ENCODE measurements around the gene FBXL12. TPM values are rescaled to one million over a fixed set of nuclear protein-coding genes. Genes with fewer than 3 reads are reported as not detected.
A peak's percentile ranks its signal among the peaks of the same experiment; 100 is the strongest.
"Not testable (repeated sequence)": the region's sequence is repeated elsewhere in the genome, so short reads cannot be mapped to it uniquely, and the experiment has no call there.

Gene FBXL12
- total and polyA plus RNA-seq, 2 donors = 16.1 to 37.5 TPM

- 75% methylated on average over 7 of the region's 7 CpGs for WGBS
- Histone ChIP-seq H3K27ac (ENCODE audit: low read depth) (no peak overlapping the region), H3K4me1 (ENCODE audit: insufficient read depth) (no peaks in the 10 kb centered on the region), H3K36me3 (ENCODE audit: insufficient read depth) (peaks cover 3% of the 10 kb centered on the region), H3K4me3 (ENCODE audit: low read depth, low read length) (no peak overlapping the region)
- no peak for DNase-seq (ENCODE audit: extremely low spot score)
Observed at GRCh38 chr19:9849791-9850190, 30.9 kb upstream of the FBXL12 start.

GRCh38 chr19:9848762-9849161 is 29.9 kb upstream of the FBXL12 start:
- WGBS = 75% methylated on average over 23 of the region's 23 CpGs
- no peaks in the 10 kb centered on the region for H3K4me1 ChIP-seq (ENCODE audit: insufficient read depth)
- H3K4me3 ChIP-seq (ENCODE audit: low read depth, low read length) = no peak overlapping the region
- H3K27ac ChIP-seq (ENCODE audit: low read depth) = no peak overlapping the region
- DNase-seq (ENCODE audit: extremely low spot score) = no peak
- H3K36me3 ChIP-seq (ENCODE audit: insufficient read depth) = peaks cover 6% of the 10 kb centered on the region

GRCh38 chr19:9848060-9848459 is 29.2 kb upstream of the FBXL12 start:
- no peak for DNase-seq (ENCODE audit: extremely low spot score)
- 71% methylated on average over 4 of the region's 4 CpGs for WGBS
- H3K36me3 ChIP-seq (ENCODE audit: insufficient read depth) = peaks cover 6% of the 10 kb centered on the region

GRCh38 chr19:9847087-9847671 is 28.3 kb upstream of the FBXL12 start:
- DNase-seq (ENCODE audit: extremely low spot score) = no peak
- no peak overlapping the region for H3K27ac ChIP-seq (ENCODE audit: low read depth)
- 50% methylated on average over 13 of the region's 13 CpGs for WGBS

More at GRCh38 chr19:9848060-9848459, 29.2 kb upstream of the FBXL12 start:
- Histone ChIP-seq H3K27ac (ENCODE audit: low read depth) (no peak overlapping the region), H3K4me3 (ENCODE audit: low read depth, low read length) (no peak overlapping the region), H3K4me1 (ENCODE audit: insufficient read depth) (no peaks in the 10 kb centered on the region)

GRCh38 chr19:9843626-9844273 is 24.9 kb upstream of the FBXL12 start:
- not testable (repeated sequence) for H3K36me3 ChIP-seq (ENCODE audit: insufficient read depth)

More at GRCh38 chr19:9847087-9847671, 28.3 kb upstream of the FBXL12 start:
- Histone ChIP-seq H3K36me3 (ENCODE audit: insufficient read depth) (peaks cover 6% of the 10 kb centered on the region), H3K4me1 (ENCODE audit: insufficient read depth) (no peaks in the 10 kb centered on the region), H3K4me3 (ENCODE audit: low read depth, low read length) (no peak overlapping the region)

GRCh38 chr19:9842834-9843625 is 24.2 kb upstream of the FBXL12 start:
- no peak for DNase-seq (ENCODE audit: extremely low spot score)
- 86% methylated on average over 9 of the region's 9 CpGs for WGBS
- Histone ChIP-seq H3K36me3 (ENCODE audit: insufficient read depth) (peaks cover 2% of the 10 kb centered on the region), H3K4me3 (ENCODE audit: low read depth, low read length) (no peak overlapping the region), H3K27ac (ENCODE audit: low read depth) (no peak overlapping the region), H3K4me1 (ENCODE audit: insufficient read depth) (no peaks in the 10 kb centered on the region)

More at GRCh38 chr19:9843626-9844273, 24.9 kb upstream of the FBXL12 start:
- not testable (repeated sequence) for DNase-seq (ENCODE audit: extremely low spot score); H3K4me1 ChIP-seq (ENCODE audit: insufficient read depth); H3K27ac ChIP-seq (ENCODE audit: low read depth); H3K4me3 ChIP-seq (ENCODE audit: low read depth, low read length)
- 97% methylated on average over 12 of the region's 12 CpGs for WGBS

GRCh38 chr19:9839415-9839814 is 20.5 kb upstream of the FBXL12 start:
- Histone ChIP-seq H3K4me3 (ENCODE audit: low read depth, low read length) (no peak overlapping the region), H3K4me1 (ENCODE audit: insufficient read depth) (no peaks in the 10 kb centered on the region), H3K27ac (ENCODE audit: low read depth) (no peak overlapping the region), H3K36me3 (ENCODE audit: insufficient read depth) (peaks cover 1% of the 10 kb centered on the region)
- DNase-seq (ENCODE audit: extremely low spot score) = no peak
- 45% methylated on average over 1 of the region's 1 CpG for WGBS

GRCh38 chr19:9838324-9838723 is 19.4 kb upstream of the FBXL12 start:
- no peak overlapping the region for H3K27ac ChIP-seq (ENCODE audit: low read depth)
- no peak for DNase-seq (ENCODE audit: extremely low spot score)
- no peaks in the 10 kb centered on the region for H3K36me3 ChIP-seq (ENCODE audit: insufficient read depth)
- H3K4me1 ChIP-seq (ENCODE audit: insufficient read depth) = no peaks in the 10 kb centered on the region
- 93% methylated on average over 15 of the region's 15 CpGs for WGBS
- no peak overlapping the region for H3K4me3 ChIP-seq (ENCODE audit: low read depth, low read length)

- no peak for DNase-seq (ENCODE audit: extremely low spot score)
- H3K4me1 ChIP-seq (ENCODE audit: insufficient read depth) = no peaks in the 10 kb centered on the region
- H3K4me3 ChIP-seq (ENCODE audit: low read depth, low read length) = peak overlapping the region; percentile 84
- no peak overlapping the region for H3K27ac ChIP-seq (ENCODE audit: low read depth)
- H3K36me3 ChIP-seq (ENCODE audit: insufficient read depth) = no peaks in the 10 kb centered on the region
- WGBS = 3% methylated on average over 5 of the region's 5 CpGs
Observed at GRCh38 chr19:9836021-9836420, 17.1 kb upstream of the FBXL12 start.

- Histone ChIP-seq H3K36me3 (ENCODE audit: insufficient read depth) (no peaks in the 10 kb centered on the region), H3K4me1 (ENCODE audit: insufficient read depth) (no peaks in the 10 kb centered on the region), H3K27ac (ENCODE audit: low read depth) (no peak overlapping the region), H3K4me3 (ENCODE audit: low read depth, low read length) (peak overlapping the region; percentile 84)
- WGBS = 2% methylated on average over 28 of the region's 28 CpGs
- DNase-seq (ENCODE audit: extremely low spot score) = no peak
Observed at GRCh38 chr19:9835507-9835949, 16.6 kb upstream of the FBXL12 start.

- no peaks in the 10 kb centered on the region for H3K36me3 ChIP-seq (ENCODE audit: insufficient read depth)
- no peak within 1 kb of the TSS for H3K27ac ChIP-seq (ENCODE audit: low read depth)
- peak; percentile 95 for DNase-seq (ENCODE audit: extremely low spot score)
- under 1% methylated on average over 73 of the region's 73 CpGs for WGBS
- peak within 1 kb of the TSS; percentile 84 for H3K4me3 ChIP-seq (ENCODE audit: low read depth, low read length)
- H3K4me1 ChIP-seq (ENCODE audit: insufficient read depth) = no peaks in the 10 kb centered on the region
Observed at GRCh38 chr19:9834726-9835506, 16.0 kb upstream of the FBXL12 start, which contains the start of gene PIN1. PIN1 (plus strand) TSS chr19:9835318; CDS start chr19:9835345, 27 bp downstream.

GRCh38 chr19:9834307-9834725 is 15.4 kb upstream of the FBXL12 start:
- H3K36me3 ChIP-seq (ENCODE audit: insufficient read depth) = no peaks in the 10 kb centered on the region
- 61% methylated on average over 6 of the region's 6 CpGs for WGBS

GRCh38 chr19:9828551-9829063 is 9.7 kb upstream of the FBXL12 start:
- no peaks in the 10 kb centered on the region for H3K36me3 ChIP-seq (ENCODE audit: insufficient read depth)
- H3K4me1 ChIP-seq (ENCODE audit: insufficient read depth) = peaks cover 3% of the 10 kb centered on the region
- no peak for DNase-seq (ENCODE audit: extremely low spot score)
- H3K4me3 ChIP-seq (ENCODE audit: low read depth, low read length) = peak overlapping the region; percentile 90
- no peak overlapping the region for H3K27ac ChIP-seq (ENCODE audit: low read depth)
- WGBS = 30% methylated on average over 13 of the region's 13 CpGs

More at GRCh38 chr19:9834307-9834725, 15.4 kb upstream of the FBXL12 start:
- Histone ChIP-seq H3K4me1 (ENCODE audit: insufficient read depth) (no peaks in the 10 kb centered on the region), H3K4me3 (ENCODE audit: low read depth, low read length) (no peak overlapping the region), H3K27ac (ENCODE audit: low read depth) (no peak overlapping the region)
- no peak for DNase-seq (ENCODE audit: extremely low spot score)
